Gastroesophageal sphincter (tissue), 3 donors: ENCODE results near the gene RNF224.

Experiments
- CTCF ChIP-seq, 4 experiments: fragments of 200-600 bp in 2 of 4; fragments of 450-650 bp in 2 of 4; sonication (generic) in 1 of 4; IDR thresholded peaks; one replicate each; pipeline ENCODE4 v1.5.1; 2017 to 2019; ENCODE audit warnings: antibody characterized with exemption in 4 of 4, mild to moderate bottlenecking in 2 of 4, moderate library complexity in 2 of 4
- EP300 ChIP-seq: sonication (generic); formaldehyde crosslinking; IDR thresholded peaks from one replicate; pipeline ENCODE4 v1.6.1; 2017; ENCODE audit warnings: antibody characterized with exemption, mild to moderate bottlenecking
- POLR2A ChIP-seq, 2 donors: fragments of 450-650 bp; IDR thresholded peaks; one replicate each; pipeline ENCODE4 v1.6.1; 2017; ENCODE audit warnings: antibody characterized with exemption in 2 of 2, mild to moderate bottlenecking in 2 of 2, moderate library complexity in 1 of 2
- POLR2AphosphoS5 ChIP-seq: sonication (generic); formaldehyde crosslinking; IDR thresholded peaks from one replicate; pipeline ENCODE4 v1.6.1; 2017; ENCODE audit warnings: antibody characterized with exemption

- TF ChIP-seq EP300 (no peak), CTCF (IDR thresholded peaks at IDR 0.05) (no peak), POLR2AphosphoS5 (no peak), POLR2A (IDR thresholded peaks at IDR 0.05) (no peak)
Measured at GRCh38 chr9:137255448-137256114, 28.3 kb downstream of the RNF224 start.
